PC-3 (cell line): ENCODE results near the gene TRPC4AP. TPM values are rescaled to one million over a fixed set of nuclear protein-coding genes. Genes with fewer than 3 reads are reported as not detected.

Experiments
- ATAC-seq: fragments of 200-7000 bp; cut with Tn5 transposase; 2 replicates; pipeline ENCODE4 v1.9.1; 2020; ENCODE audit warnings: mild to moderate bottlenecking, moderate library complexity
- BruUV-seq: library from RNA; stranded (reverse); fragments of 400-500 nt; replicated peaks from 2 replicates; lab custom pipeline; 2021; lab: Mats Ljungman, UMichigan
- CTCF ChIA-PET: fragments of 300-600 bp; sonication (Branson Sonifier 250); formaldehyde crosslinking; loops from one replicate; lab custom pipeline; 2022; ENCODE audit warnings: antibody characterized with exemption; lab: Charles Lee
- POLR2A ChIA-PET: fragments of 300-600 bp; sonication (Branson Sonifier 250); formaldehyde crosslinking; loops from one replicate; lab custom pipeline; 2022; ENCODE audit warnings: antibody characterized with exemption; ENCODE audit not compliant: unreplicated experiment; lab: Charles Lee
- DNase-seq: peaks from one replicate; pipeline ENCODE4 v3.0.0-alpha.2; 2015
- H2AFZ ChIP-seq: fragments of 300-600 bp; sonication (generic); 2 replicates; pipeline ENCODE4 v1.6.0; 2016; ENCODE audit warnings: antibody characterized with exemption, low read length
- H3F3A ChIP-seq: fragments of 300-600 bp; sonication (generic); one replicate; pipeline ENCODE4 v1.6.0; 2017; ENCODE audit warnings: antibody characterized with exemption, low read length, control low read depth, mild to moderate bottlenecking; ENCODE audit not compliant: unreplicated experiment
- H3K27ac ChIP-seq: fragments of 300-600 bp; sonication (generic); 2 replicates; pipeline ENCODE4 v1.5.1; 2016; ENCODE audit warnings: mild to moderate bottlenecking, low read length
- H3K27me3 ChIP-seq: fragments of 300-600 bp; sonication (generic); 2 replicates; pipeline ENCODE4 v1.6.1; 2016; ENCODE audit warnings: low read length, mixed read lengths
- H3K36me3 ChIP-seq: fragments of 300-600 bp; sonication (generic); 2 replicates; pipeline ENCODE4 v1.6.1; 2016; ENCODE audit warnings: low read depth, mixed run types, low read length, mixed read lengths
- H3K4me1 ChIP-seq: fragments of 300-600 bp; sonication (generic); 2 replicates; pipeline ENCODE4 v1.5.1; 2016; ENCODE audit warnings: low read length; ENCODE audit not compliant: insufficient read depth
- H3K4me2 ChIP-seq: fragments of 300-600 bp; sonication (generic); 2 replicates; pipeline ENCODE4 v1.6.0; 2016; ENCODE audit warnings: low read length
- H3K4me3 ChIP-seq: fragments of 300-600 bp; sonication (generic); 2 replicates; pipeline ENCODE4 v1.5.1; 2016; ENCODE audit warnings: mild to moderate bottlenecking, low read length, mixed read lengths
- H3K79me2 ChIP-seq: fragments of 300-600 bp; sonication (generic); 2 replicates; pipeline ENCODE4 v1.6.1; 2017; ENCODE audit warnings: low read length, mixed read lengths
- H3K9ac ChIP-seq: fragments of 300-600 bp; sonication (generic); 2 replicates; pipeline ENCODE4 v1.6.0; 2016; ENCODE audit warnings: mild to moderate bottlenecking, low read length
- H3K9me2 ChIP-seq: fragments of 300-600 bp; sonication (generic); replicated peaks from 2 replicates; pipeline ENCODE4 v1.6.1; 2016; ENCODE audit warnings: mixed run types, low read length, mixed read lengths
- H3K9me3 ChIP-seq: fragments of 300-600 bp; sonication (generic); 2 replicates; pipeline ENCODE4 v1.6.1; 2016; ENCODE audit warnings: low read length, mixed read lengths
- H4K20me1 ChIP-seq: fragments of 300-600 bp; sonication (generic); 2 replicates; pipeline ENCODE4 v1.6.1; 2016; ENCODE audit warnings: low read length, mixed read lengths
- CTCF ChIP-seq: fragments of 300-600 bp; sonication (generic); conservative IDR thresholded peaks from 2 replicates; pipeline ENCODE4 v1.5.1; 2017; ENCODE audit warnings: antibody characterized with exemption, low read depth, mild to moderate bottlenecking, low read length
- EZH2 ChIP-seq: fragments of 300-600 bp; sonication (generic); IDR thresholded peaks from one replicate; pipeline ENCODE4 v1.6.1; 2017; ENCODE audit warnings: antibody characterized with exemption, mild to moderate bottlenecking, low read length; ENCODE audit not compliant: unreplicated experiment
- EZH2phosphoT487 ChIP-seq: fragments of 300-600 bp; sonication (generic); IDR thresholded peaks from 2 replicates; pipeline ENCODE4 v1.6.1; 2018; ENCODE audit warnings: mild to moderate bottlenecking, antibody characterized with exemption, low read length, borderline replicate concordance
- intact Hi-C: fragments of 100-400 bp; cut with micrococcal nuclease; formaldehyde crosslinking; loops from 2 replicates; pipeline ENCODE4 v1.9.0; 2023
- total RNA-seq: library from RNA; depleted of rRNA; stranded (reverse); fragments of >200 nt; gene quantifications from 2 replicates; pipeline ENCODE4 v1.2.3, GENCODE V29; 2014

The TRPC4AP gene
- total RNA-seq, 1 experiment from 2014 or later, result 46.9 TPM

GRCh38 chr20:34964486-34964885 lies 128.1 kb downstream of the TRPC4AP start:
- Histone ChIP-seq H3K27ac (no peak overlapping the region), H3K4me2 (no peak overlapping the region), H3K9me3 (no peaks in the 10 kb centered on the region), H3K79me2 (no peaks in the 10 kb centered on the region), H3K36me3 (no peaks in the 10 kb centered on the region), H3K27me3 (no peaks in the 10 kb centered on the region), H2AFZ (no peak overlapping the region), H3K9me2 (no peaks in the 10 kb centered on the region), H3K4me3 (no peak overlapping the region), H3K4me1 (no peaks in the 10 kb centered on the region), H3F3A (no peaks in the 10 kb centered on the region), H3K9ac (no peak overlapping the region), H4K20me1 (no peaks in the 10 kb centered on the region)
- TF ChIP-seq EZH2phosphoT487 (no peak), EZH2 (no peak), CTCF (no peak)
- POLR2A ChIA-PET, result no interaction called here
- DNase-seq, result no peak
- intact Hi-C loops, result no loop called here
- no peak for ATAC-seq
- BruUV-seq, result no TSS peak
- CTCF ChIA-PET, result no interaction called here

- no peak overlapping the region for H3K4me2 ChIP-seq
- BruUV-seq, result no TSS peak
- no peak overlapping the region for H2AFZ ChIP-seq
- no peaks in the 10 kb centered on the region for H3K9me2 ChIP-seq
- no peaks in the 10 kb centered on the region for H3K36me3 ChIP-seq
- H4K20me1 ChIP-seq, result no peaks in the 10 kb centered on the region
- no peaks in the 10 kb centered on the region for H3K9me3 ChIP-seq
- H3K79me2 ChIP-seq, result peaks cover 22% of the 10 kb centered on the region
- peaks cover 17% of the 10 kb centered on the region for H3K4me1 ChIP-seq
- no peak overlapping the region for H3K27ac ChIP-seq
- ATAC-seq (no peak), DNase-seq (no peak)
- intact Hi-C loops, result no loop called here
- H3F3A ChIP-seq, result no peaks in the 10 kb centered on the region
- CTCF ChIA-PET, result interaction anchor here (0.6 kb wide), 1 partner anchor 65 kb away, joined by 15 read pairs; no protein-coding TSS in a partner anchor
- POLR2A ChIA-PET, result no interaction called here
- H3K9ac ChIP-seq, result no peak overlapping the region
- TF ChIP-seq EZH2, result no peak
- TF ChIP-seq CTCF, result no peak
- no peak for TF ChIP-seq EZH2phosphoT487
- no peak overlapping the region for H3K4me3 ChIP-seq
- no peaks in the 10 kb centered on the region for H3K27me3 ChIP-seq
Measured at GRCh38 chr20:34956751-34957472, 135.7 kb downstream of the TRPC4AP start.

- peaks cover 17% of the 10 kb centered on the region for H3K4me1 ChIP-seq
- peak overlapping the region; percentile 89 for H3K9ac ChIP-seq
- ChIA-PET POLR2A (interaction anchor here (0.6 to 1.0 kb wide), 3 partner anchors 81 to 919 kb away, joined by 4 to 5 read pairs (median 4); no protein-coding TSS in a partner anchor), CTCF (interaction anchor here (0.5 to 1.5 kb wide), 7 partner anchors 15 to 307 kb away, joined by 3 to 30 read pairs (median 7); partner anchors contain the start of genes ACSS2 and GGT7)
- H3K27me3 ChIP-seq, result no peaks in the 10 kb centered on the region
- H3K4me3 ChIP-seq, result peak overlapping the region; percentile 76
- H3K27ac ChIP-seq, result no peak overlapping the region
- H3K9me3 ChIP-seq, result no peaks in the 10 kb centered on the region
- H3F3A ChIP-seq, result no peaks in the 10 kb centered on the region
- peak overlapping the region; percentile 90 for H3K4me2 ChIP-seq
- ATAC-seq (no peak), DNase-seq (no peak)
- H2AFZ ChIP-seq, result peak overlapping the region; percentile 80
- H3K79me2 ChIP-seq, result peaks cover 22% of the 10 kb centered on the region
- H3K36me3 ChIP-seq, result no peaks in the 10 kb centered on the region
- no TSS peak for BruUV-seq
- intact Hi-C loops, result no loop called here
- no peak for TF ChIP-seq CTCF
- TF ChIP-seq EZH2, result no peak
- no peak for TF ChIP-seq EZH2phosphoT487
- H3K9me2 ChIP-seq, result no peaks in the 10 kb centered on the region
- no peaks in the 10 kb centered on the region for H4K20me1 ChIP-seq
Measured at GRCh38 chr20:34956041-34956458, 136.6 kb downstream of the TRPC4AP start.
